ENCODE measurements around the gene PTGER2.

The PTGER2 gene

DNA sequence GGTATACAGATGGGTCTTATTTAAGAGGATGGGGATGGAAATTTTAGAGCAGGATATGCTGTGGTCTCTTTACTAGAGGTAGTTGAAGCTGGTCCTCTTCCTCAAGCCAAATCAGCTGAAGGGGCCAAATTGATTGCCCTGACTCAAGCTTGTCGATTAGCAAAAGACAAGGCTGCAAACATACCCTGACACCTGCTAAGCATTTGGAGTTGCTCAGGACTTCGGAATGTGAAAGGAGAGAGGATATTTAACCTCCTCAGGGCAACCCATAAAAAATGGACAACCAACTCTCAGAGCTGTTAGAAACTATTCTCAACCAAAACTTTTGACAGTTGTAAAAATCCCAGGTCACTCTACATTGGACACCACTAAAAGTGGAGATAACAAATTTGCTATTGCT lies 31.0 kb upstream of the PTGER2 start:
- H3K4me3 ChIP-seq (ENCODE audit: low read length): no peak overlapping the region
- no peak for TF ChIP-seq CTCF (IDR thresholded peaks at IDR 0.05; ENCODE audit: insufficient read depth, low read depth, low read length, missing control alignments)
- no peak for DNase-seq (ENCODE audit: low read depth)

GRCh38 chr14:52286661-52287649 lies 27.2 kb upstream of the PTGER2 start:
- DNase-seq (ENCODE audit: low read depth): no peak
- no peak for TF ChIP-seq CTCF (IDR thresholded peaks at IDR 0.05; ENCODE audit: insufficient read depth, low read depth, low read length, missing control alignments)

DNA sequence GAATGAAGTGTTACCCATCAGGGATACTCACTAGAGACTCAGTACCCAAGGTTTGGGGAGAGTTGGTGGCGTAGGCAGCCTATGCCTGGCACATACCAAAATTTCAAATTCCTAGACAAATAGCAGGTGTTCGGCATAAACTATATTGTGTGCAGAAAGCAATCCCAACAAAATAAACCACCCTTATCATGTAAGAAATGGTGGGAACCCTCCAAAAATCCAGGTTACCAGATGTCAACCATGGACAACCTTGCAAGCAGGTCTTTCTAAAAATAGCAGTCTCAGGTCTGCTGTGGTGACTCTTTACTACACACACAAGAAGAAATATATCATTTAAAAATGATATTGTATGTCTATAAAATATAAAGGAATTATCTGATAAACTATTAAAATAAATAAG lies 17.7 kb upstream of the PTGER2 start:
- TF ChIP-seq CTCF (IDR thresholded peaks at IDR 0.05; ENCODE audit: insufficient read depth, low read depth, low read length, missing control alignments): no peak
- DNase-seq (ENCODE audit: low read depth): no peak
- no peak overlapping the region for H3K4me3 ChIP-seq (ENCODE audit: low read length)

More at GRCh38 chr14:52286661-52287649, 27.2 kb upstream of the PTGER2 start:
- no peak overlapping the region for H3K4me3 ChIP-seq (ENCODE audit: low read length)

- no peak overlapping the region for H3K4me3 ChIP-seq (ENCODE audit: low read length)
- DNase-seq (ENCODE audit: low read depth): no peak
- no peak for TF ChIP-seq CTCF (IDR thresholded peaks at IDR 0.05; ENCODE audit: insufficient read depth, low read depth, low read length, missing control alignments)
These were observed 15.3 kb upstream of the PTGER2 start for GRCh38 chr14:52298795-52299194.

GRCh38 chr14:52299692-52300278 lies 14.3 kb upstream of the PTGER2 start:
- DNase-seq (ENCODE audit: low read depth): peak; percentile 50
- TF ChIP-seq CTCF (IDR thresholded peaks at IDR 0.05; ENCODE audit: insufficient read depth, low read depth, low read length, missing control alignments): peak; percentile 47
- no peak overlapping the region for H3K4me3 ChIP-seq (ENCODE audit: low read length)

DNA sequence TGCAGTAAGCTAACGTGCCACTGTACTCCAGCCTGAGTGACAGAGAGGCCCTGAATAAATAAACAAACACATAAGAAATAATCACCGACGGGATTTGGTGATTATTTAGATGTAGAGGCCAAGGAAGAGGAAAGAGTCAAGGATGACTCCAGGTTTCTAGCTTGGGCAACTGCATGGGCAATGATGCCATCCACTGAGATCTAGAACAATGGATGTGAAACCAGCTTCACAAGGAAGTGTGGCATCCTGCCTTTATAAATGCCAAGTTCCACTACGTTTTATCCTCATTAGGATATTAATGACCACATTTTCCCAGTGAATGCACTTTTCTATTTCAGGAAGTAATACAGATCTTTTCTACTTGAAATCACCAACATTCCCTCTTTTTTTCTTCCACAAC lies 10.9 kb upstream of the PTGER2 start:
- no peak for TF ChIP-seq CTCF (IDR thresholded peaks at IDR 0.05; ENCODE audit: insufficient read depth, low read depth, low read length, missing control alignments)
- no peak for DNase-seq (ENCODE audit: low read depth)

More for the DNA sequence above, 10.9 kb upstream of the PTGER2 start:
- no peak overlapping the region for H3K4me3 ChIP-seq (ENCODE audit: low read length)
